HG02938 (cell line): Measurements from ENCODE around the gene IGLL5.

Experiments used
- ATAC-seq: cut with Tn5 transposase; IDR thresholded peaks from one replicate; pipeline ENCODE4 v1.9.1; 2021; ENCODE audit warnings: mild to moderate bottlenecking, moderate library complexity; ENCODE audit not compliant: unreplicated experiment

IGLL5 gene

DNA sequence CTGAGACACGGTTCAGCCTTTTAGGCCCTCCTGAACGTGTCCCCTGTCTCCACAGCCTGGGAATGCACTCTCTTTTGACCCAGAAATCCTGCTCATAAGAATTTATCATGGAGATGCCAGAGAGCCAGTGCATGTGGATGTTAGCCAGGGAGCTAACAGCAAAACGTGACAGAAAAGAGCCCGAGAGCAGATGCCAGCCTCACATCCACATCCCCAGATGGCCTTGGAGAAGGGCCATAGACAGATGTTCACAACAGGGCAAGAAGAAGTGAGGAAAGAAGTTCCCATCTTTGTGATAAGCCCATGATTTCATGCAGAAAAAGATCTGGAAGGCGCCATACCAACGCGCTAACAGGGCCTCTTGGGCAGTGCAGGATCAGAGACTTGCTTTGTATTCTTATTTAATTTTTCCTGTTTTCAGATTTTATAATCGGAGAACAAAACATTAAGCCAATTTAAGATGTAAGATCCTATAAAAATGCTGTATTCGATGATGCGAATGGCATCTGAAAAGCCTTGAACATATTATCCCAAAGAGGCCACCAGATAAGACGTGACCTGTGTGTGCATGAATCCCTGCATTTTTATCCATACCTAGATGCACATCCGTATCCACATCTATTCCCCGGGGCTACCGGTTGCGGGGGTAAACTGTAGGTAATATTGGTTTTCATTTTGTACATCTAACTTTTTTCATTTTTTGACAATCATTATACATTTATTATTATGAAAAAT, 48.7 kb downstream of the IGLL5 start:
- no peak for ATAC-seq

DNA sequence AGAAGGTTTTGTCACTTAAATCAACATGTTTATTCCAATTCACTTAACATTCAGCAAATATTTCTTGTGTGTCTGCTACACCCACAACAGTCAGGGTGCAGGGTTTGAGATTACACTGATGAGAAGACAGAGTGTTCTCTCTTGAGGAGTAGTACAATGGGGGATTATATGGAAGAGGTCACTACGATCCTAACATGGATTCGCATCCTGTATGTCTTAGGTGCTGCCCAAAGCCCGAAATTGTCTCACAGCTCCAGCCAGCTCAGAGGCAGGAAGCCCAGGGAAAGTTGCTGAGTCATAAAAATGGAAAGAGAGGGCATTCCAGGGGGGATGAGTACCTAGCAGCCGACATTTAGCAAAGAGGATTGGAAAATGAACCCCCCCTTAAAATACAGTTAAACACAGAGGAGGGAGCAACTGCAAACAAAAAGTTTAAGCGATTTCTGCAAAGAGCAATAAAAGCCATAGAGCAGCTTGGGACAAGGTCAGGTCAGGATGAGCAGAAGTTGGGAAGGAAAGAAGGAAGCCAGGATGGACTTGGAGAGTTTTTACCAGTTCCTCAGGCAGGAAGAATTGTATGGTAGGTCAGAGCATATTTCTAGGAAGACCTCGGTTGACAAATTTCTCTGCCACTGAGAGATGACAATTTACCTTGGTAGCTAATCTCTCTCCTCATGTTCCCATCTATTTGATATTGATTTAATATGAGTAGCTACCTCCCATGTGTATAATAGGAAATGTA, 49.5 kb downstream of the IGLL5 start:
- no peak for ATAC-seq

DNA sequence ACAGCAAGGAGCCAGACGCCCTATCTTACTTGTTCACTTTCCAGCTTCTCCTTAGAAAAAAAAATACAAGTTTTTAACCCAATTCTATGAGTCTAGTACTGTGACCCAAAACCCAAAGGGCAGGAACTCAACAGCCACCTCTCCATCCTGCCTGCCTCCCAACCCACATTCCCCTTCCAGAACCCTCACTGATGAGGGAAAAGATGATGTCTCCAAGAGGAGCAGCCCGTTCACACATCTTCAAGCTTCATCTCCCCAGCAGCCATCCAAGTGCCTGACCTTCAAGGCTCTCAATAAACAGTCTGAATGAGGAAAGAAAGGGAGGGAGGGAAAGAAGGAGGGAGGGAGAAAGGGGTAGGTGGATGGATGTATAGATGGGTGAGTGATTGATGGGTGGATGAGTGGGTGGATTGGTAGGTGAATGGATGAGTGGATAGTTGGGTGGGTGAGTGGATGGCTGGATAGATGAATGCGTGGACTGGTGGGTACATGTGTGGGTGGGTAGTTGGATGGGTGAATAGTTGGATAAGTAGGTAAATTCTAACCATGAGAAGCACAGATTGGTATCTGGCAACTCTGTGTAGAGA, 50.4 kb downstream of the IGLL5 start:
- ATAC-seq = no peak

DNA sequence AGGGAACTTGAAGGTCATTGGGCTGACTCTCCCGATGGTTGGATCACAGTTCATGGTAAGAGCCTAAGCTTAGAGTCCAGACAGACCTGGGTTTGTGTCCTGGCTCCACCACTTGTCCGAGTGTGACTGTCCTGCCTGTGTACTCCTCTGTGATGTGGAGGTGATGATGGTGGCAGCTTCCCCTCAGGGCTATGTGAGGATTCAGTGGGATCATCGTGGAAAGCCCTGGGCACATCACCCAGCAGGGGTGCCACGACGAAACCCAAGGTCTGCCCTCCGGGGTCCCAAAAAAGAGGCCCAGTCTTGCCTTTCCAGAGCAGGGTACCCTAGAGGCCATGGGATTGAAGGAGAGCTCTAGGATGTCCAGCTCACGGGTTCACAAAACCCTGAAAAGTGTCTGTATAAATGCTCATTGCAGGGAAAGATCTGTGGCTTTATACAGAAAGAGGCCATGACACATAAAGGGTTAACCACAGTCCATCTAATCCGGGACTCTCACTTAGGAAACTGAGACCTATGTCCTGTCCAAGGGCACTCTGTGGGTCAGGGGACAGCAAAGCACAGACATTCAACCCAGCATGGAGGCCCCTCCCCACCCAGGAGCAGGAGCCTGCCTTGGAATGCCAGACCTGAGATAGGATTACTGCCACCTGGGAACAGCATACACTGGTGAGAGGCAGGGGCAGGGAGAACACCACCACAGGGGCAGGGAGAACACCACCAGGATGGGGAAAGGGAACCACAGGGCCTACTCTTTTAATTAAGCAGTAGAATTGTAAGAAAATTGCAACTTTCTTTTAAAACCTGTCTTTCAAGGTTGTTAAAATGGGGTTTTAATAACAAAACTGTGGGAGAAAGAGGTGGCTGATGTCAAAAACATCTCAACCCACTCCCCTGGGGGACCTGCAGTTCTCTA, 51.3 kb downstream of the IGLL5 start:
- ATAC-seq = no peak

DNA sequence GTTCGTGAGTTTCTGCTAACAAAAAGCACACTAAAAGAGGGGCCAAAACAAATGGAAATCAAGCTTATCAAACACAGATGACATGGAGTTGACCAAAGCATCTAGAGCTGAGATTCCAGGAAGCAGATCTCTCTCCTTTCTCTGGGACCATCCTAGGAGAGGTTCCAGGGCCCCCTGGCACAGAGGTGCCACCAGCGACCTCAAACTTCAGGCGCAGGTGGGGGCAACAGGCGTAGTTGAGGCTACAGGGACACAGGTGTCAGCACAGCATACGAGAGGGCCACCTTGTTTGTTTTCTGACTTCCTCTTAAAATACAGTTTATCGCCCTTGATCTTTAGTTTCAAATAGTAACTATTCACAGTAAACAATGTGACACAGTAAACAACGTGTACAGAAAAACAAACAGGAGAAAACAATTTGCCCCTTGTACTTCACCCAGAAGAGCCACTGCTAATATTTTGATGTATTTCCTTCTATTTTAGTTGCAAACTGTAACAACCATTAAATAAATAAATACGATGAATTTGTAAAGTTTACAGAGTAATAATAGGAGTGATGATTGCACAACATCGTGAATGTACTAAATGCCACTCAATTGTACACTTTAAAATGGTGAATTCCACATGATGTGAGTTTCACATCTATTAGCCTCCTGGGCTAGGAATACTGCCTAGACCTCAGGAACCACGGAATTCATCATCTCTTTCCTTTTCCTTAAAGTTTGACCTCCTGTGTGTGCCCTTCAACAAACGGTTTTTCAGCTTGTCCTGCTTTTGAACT, 52.2 kb downstream of the IGLL5 start:
- no peak for ATAC-seq

DNA sequence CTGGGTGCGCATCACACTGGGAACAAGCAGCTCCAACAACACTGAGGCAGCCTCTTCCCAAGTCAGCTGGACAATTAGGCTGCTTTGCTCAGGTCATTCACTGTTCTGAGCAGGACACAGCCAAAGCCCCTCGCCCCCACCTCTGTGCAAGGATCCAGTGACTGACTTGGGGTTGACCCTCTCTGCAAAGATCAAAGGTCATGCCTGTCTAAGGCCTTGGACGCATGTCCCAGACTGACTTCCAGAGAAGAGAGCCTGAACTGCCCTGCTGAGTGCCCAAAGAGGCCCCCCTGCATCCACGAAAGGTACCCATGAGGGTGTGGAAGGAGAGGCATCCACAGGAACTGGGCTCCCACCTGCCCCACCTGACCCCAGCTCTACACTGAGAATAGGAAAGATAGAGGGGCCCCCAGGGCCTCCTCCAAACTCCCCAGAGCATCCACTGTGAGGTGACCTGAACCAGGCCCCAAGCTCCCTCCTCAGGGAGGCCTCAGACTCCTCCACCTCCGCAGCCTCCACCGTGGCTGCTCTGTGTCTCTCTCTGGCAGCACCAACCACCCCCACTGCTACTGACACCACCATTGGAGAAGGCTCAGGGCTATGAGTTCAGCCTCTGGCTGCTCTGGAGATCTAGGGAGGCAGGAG, 53.5 kb downstream of the IGLL5 start:
- no peak for ATAC-seq

DNA sequence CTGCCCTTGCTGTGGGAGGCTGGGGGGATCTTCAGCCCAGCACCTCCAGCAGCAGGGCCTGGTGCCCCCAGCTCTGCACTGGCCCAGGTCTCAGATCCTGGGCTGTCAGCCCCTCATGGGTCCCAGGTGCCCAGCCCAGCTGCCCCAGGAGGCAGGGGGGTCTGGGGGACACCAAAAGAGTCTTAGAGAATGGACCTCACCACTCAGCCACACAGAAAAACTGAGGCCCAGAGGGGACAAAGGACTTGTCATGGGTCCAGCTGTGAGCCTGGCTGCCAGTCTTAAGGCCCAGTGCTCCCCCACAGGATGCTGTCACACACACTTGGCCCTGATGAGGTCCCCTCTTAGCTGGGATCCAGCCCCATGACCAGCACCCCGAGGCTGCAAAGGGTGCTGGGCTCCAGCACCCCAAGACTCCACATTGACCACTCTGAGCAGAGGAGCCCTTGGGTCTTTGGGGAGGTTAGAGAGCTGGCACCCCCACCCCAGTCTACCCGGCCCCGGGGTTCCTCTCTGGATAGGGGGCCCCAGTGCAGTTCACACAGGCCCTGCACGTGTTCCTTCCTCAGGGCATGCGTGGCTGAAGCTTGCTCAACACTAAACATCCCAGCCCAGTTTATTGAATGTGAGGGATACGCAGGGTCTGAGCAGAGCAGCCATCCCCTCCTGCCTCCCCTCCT, 54.4 kb downstream of the IGLL5 start:
- ATAC-seq = no peak

DNA sequence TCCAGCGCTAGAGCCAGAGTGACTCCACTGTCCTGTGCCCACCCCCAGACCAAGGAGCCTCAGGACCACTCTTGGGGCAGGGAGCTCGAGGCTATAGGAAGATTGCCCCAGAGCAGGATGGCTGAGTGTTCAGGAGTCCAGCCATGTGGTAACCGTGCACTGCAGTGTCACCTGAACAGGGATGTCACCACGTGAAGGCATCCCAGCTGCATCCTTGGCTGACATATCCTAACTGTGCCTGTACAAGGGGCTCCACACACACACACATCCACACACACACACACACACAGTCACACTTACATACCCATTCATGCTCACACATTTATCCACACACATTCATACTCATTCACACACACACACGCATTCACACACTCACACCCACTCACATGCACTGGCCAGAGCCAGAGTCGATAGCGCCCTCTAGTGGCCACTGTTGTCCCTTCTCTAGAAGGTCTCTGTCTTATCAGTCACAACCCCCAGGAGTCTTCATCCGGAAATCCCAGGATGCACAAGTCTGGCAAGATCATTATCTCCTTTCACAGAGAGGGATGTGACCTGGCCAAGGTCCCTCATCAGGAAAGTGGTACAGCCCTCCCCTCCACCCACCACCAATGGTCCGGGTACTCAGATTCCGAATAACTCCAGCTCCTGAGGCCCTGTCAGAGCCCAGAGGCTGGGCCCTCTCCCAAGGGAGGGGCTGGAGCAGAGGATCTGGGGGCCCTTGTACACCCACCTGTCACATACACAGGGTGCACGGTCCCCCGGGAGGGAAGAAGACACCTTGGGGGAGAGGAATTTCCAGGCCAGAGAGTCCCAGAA, 55.1 kb downstream of the IGLL5 start:
- no peak for ATAC-seq

DNA sequence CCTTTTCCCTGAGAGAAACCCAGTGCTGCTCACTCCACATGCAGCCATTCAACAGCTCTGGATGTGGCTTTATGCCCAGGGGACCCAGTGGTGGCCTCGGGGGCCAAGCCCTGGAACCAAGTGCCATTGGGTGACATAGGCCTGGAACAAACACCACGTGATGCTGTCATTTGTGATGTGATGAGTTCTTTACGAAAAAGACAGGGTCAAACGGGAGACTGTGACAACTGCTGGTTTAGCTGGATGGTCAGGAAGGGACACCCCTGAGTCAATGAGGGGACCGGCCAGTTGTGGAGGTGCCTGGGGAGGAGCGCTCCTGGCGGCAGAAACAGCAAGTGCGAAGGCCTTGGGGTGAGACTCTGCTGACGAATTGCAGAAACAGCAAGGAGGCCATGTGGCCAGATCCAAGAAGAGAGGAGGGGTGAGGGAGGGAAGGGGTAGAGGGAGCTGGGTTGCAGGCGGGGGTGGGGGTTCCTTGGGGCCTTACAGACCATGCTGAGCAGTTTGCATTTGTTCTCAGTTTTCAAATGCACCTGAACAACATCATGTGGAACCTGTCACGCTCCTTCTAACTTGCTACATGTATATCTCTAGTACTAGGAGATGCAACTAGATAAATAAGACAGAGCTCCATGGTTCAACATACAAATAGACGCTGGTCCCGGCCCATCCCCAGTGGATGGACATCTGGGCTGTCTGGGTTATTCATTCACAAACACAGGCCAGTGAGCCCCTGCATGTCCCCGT, 56.1 kb downstream of the IGLL5 start:
- ATAC-seq = no peak

DNA sequence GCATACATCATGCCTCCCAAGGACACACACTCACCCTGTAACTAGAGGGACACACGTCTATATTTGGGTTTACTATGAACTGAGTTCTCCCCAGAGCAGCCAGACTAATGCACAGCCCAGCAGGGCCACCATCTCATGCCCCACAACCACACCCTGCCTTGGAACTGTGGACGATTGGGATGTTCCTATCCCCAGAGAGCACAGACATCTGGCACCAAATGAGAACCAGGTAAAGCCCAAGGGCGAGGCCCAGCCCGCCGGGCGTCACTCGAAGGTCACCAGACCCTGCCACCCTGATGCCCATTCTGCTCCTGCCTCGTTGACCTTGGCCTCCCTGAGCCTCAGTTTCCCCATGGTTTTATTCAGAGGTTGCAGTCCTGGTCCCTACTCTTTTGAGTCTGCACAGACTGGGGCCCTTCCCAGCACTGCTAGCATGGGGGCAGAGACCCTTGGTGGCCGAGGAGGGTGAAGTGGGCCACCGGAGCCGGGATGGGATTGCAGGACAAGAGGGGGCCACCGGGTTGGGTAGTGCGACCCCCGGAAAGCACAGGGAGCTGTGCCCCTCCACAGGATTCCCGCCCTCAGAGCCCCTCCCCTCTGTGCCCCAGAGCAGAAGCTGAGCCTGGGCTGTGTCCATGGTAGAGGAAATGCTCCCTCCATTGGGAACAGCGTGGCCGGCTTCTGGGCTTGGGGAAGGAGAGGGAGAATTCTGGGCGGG, 56.8 kb downstream of the IGLL5 start:
- no peak for ATAC-seq

DNA sequence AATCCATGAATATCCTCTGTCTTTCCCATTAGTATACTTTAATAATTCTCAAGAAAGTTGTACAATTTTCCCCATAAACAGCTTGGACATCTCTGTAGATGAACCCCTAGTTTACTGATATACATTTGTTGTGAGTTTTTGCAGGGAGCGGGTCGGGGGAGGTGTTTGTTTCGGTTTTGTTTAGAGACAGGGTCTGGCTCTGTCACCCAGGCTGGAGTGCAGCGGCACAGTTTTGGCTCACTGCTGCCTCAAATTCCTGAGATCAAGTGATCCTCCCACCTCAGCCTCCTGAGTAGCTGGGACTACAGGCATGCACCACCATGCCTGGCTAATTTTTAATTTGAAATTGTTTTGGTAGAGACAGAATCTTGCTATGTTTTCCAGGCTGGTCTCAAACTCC, 57.6 kb downstream of the IGLL5 start:
- ATAC-seq = no peak
